ENCODE results near the gene SORCS1. TPM values are rescaled to one million over a fixed set of nuclear protein-coding genes. Genes with fewer than 3 reads are reported as not detected.

The SORCS1 gene
- polyA plus RNA-seq, 3 donors: 0.09 TPM; not detected in 2

GRCh38 chr10:106772957-106773356 lies 391.5 kb downstream of the SORCS1 start:
- no peaks in the 10 kb centered on the region for H3K27me3 ChIP-seq (ENCODE audit: control insufficient read depth in 2 of 2, insufficient read depth in 2 of 2, low read length in 2 of 2)
- H3K27me3 Mint-ChIP-seq (ENCODE audit: low read depth in 3 of 3): peaks cover 0 to 4% (median 3%) of the 10 kb centered on the region in 3 donors
- H3K4me3 Mint-ChIP-seq: no peak overlapping the region
- intact Hi-C loops (cut with micrococcal nuclease): no loop called here
- H3K4me2 ChIP-seq (replicated peaks; ENCODE audit: extremely low read depth, low read length, poor library complexity, severe bottlenecking): no peak overlapping the region
- 81% methylated on average over 2 of the region's 2 CpGs for WGBS (ENCODE audit: insufficient coverage)
- no peaks in the 10 kb centered on the region for H3K4me1 Mint-ChIP-seq
- no peak overlapping the region for H2AFZ ChIP-seq (ENCODE audit: insufficient read depth, low read depth, low read length, poor library complexity, severe bottlenecking)
- H3K36me3 ChIP-seq (replicated peaks in 1 of 2; ENCODE audit: control insufficient read depth in 1 of 2, insufficient read depth in 2 of 2, low read length in 2 of 2): no peaks in the 10 kb centered on the region
- H3K27ac ChIP-seq (ENCODE audit: low read depth in 1 of 2, low read length in 2 of 2): no peak overlapping the region
- H3K79me2 ChIP-seq (ENCODE audit: insufficient read depth, low read length): no peaks in the 10 kb centered on the region
- H3K4me1 ChIP-seq (ENCODE audit: control insufficient read depth in 1 of 2, insufficient read depth in 2 of 2, low read length in 2 of 2): no peaks in the 10 kb centered on the region
- H3K9me3 Mint-ChIP-seq: peaks cover 0 to 3% (median 2%) of the 10 kb centered on the region in 7 donors
- H4K20me1 ChIP-seq (ENCODE audit: insufficient read depth, low read length): no peaks in the 10 kb centered on the region
- TF ChIP-seq, protein P1, sequence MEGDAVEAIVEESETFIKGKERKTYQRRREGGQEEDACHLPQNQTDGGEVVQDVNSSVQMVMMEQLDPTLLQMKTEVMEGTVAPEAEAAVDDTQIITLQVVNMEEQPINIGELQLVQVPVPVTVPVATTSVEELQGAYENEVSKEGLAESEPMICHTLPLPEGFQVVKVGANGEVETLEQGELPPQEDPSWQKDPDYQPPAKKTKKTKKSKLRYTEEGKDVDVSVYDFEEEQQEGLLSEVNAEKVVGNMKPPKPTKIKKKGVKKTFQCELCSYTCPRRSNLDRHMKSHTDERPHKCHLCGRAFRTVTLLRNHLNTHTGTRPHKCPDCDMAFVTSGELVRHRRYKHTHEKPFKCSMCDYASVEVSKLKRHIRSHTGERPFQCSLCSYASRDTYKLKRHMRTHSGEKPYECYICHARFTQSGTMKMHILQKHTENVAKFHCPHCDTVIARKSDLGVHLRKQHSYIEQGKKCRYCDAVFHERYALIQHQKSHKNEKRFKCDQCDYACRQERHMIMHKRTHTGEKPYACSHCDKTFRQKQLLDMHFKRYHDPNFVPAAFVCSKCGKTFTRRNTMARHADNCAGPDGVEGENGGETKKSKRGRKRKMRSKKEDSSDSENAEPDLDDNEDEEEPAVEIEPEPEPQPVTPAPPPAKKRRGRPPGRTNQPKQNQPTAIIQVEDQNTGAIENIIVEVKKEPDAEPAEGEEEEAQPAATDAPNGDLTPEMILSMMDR (IDR thresholded peaks at IDR 0.05): no peak
- H3K27ac Mint-ChIP-seq: no peak overlapping the region
- no peak overlapping the region for H3K4me3 ChIP-seq (replicated peaks in 1 of 3; ENCODE audit: low read depth in 2 of 3, low read length in 3 of 3)
- no peaks in the 10 kb centered on the region for H3K9me3 ChIP-seq (replicated peaks in 1 of 2; ENCODE audit: control insufficient read depth in 1 of 2, insufficient read depth in 1 of 2, low read length in 2 of 2)
- no peaks in the 10 kb centered on the region for H3K36me3 Mint-ChIP-seq
- DNase-seq: no peak
- H3K9ac ChIP-seq (ENCODE audit: insufficient read depth, low read length, poor library complexity, severe bottlenecking): no peak overlapping the region

GRCh38 chr10:106771154-106771553 lies 393.4 kb downstream of the SORCS1 start:
- Histone ChIP-seq H3K4me2 (replicated peaks; ENCODE audit: extremely low read depth, low read length, poor library complexity, severe bottlenecking) (no peak overlapping the region), H3K4me1 (ENCODE audit: control insufficient read depth in 1 of 2, insufficient read depth in 2 of 2, low read length in 2 of 2) (no peaks in the 10 kb centered on the region), H3K9me3 (replicated peaks in 1 of 2; ENCODE audit: control insufficient read depth in 1 of 2, insufficient read depth in 1 of 2, low read length in 2 of 2) (no peaks in the 10 kb centered on the region), H3K79me2 (ENCODE audit: insufficient read depth, low read length) (no peaks in the 10 kb centered on the region), H3K36me3 (replicated peaks in 1 of 2; ENCODE audit: control insufficient read depth in 1 of 2, insufficient read depth in 2 of 2, low read length in 2 of 2) (no peaks in the 10 kb centered on the region), H3K9ac (ENCODE audit: insufficient read depth, low read length, poor library complexity, severe bottlenecking) (no peak overlapping the region), H3K27me3 (ENCODE audit: control insufficient read depth in 2 of 2, insufficient read depth in 2 of 2, low read length in 2 of 2) (no peaks in the 10 kb centered on the region), H2AFZ (ENCODE audit: insufficient read depth, low read depth, low read length, poor library complexity, severe bottlenecking) (no peak overlapping the region), H4K20me1 (ENCODE audit: insufficient read depth, low read length) (no peaks in the 10 kb centered on the region), H3K4me3 (replicated peaks in 1 of 3; ENCODE audit: low read depth in 2 of 3, low read length in 3 of 3) (no peak overlapping the region), H3K27ac (ENCODE audit: low read depth in 1 of 2, low read length in 2 of 2) (no peak overlapping the region)
- Mint-ChIP-seq H3K9me3 (peaks cover 0 to 3% (median 2%) of the 10 kb centered on the region in 7 donors), H3K27ac (no peak overlapping the region), H3K36me3 (no peaks in the 10 kb centered on the region), H3K4me3 (no peak overlapping the region), H3K4me1 (no peaks in the 10 kb centered on the region), H3K27me3 (ENCODE audit: low read depth in 3 of 3) (peaks cover 0 to 3% (median 2%) of the 10 kb centered on the region in 3 donors)
- no peak for DNase-seq
- no CpG with 5 or more reads among the region's 2 CpGs for whole genome bisulfite sequencing (ENCODE audit: insufficient coverage)
- TF ChIP-seq, protein P1 (IDR thresholded peaks at IDR 0.05): no peak
- intact Hi-C loops (cut with micrococcal nuclease): no loop called here

Measured in CD14-positive monocyte (primary cell).